ENCODE measurements around the gene CDC34. TPM values are rescaled to one million over a fixed set of nuclear protein-coding genes. Genes with fewer than 3 reads are reported as not detected.

The CDC34 gene
- total and polyA plus RNA-seq, 3 donors from 2014 or later = 149 to 249 (median 205) TPM

GRCh38 chr19:531009-531752, 379 bp upstream of the CDC34 start:
- WGBS, 2 donors = 0% methylated on average over 1 of the region's 103 CpGs; no CpG with 5 or more reads in 1 of the 2 donors
- H3K9me3 ChIP-seq = no peaks in the 10 kb centered on the region
- TF ChIP-seq POLR2A (IDR thresholded peaks at IDR 0.05) = no peak
- TF ChIP-seq, protein P1, sequence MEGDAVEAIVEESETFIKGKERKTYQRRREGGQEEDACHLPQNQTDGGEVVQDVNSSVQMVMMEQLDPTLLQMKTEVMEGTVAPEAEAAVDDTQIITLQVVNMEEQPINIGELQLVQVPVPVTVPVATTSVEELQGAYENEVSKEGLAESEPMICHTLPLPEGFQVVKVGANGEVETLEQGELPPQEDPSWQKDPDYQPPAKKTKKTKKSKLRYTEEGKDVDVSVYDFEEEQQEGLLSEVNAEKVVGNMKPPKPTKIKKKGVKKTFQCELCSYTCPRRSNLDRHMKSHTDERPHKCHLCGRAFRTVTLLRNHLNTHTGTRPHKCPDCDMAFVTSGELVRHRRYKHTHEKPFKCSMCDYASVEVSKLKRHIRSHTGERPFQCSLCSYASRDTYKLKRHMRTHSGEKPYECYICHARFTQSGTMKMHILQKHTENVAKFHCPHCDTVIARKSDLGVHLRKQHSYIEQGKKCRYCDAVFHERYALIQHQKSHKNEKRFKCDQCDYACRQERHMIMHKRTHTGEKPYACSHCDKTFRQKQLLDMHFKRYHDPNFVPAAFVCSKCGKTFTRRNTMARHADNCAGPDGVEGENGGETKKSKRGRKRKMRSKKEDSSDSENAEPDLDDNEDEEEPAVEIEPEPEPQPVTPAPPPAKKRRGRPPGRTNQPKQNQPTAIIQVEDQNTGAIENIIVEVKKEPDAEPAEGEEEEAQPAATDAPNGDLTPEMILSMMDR (IDR thresholded peaks at IDR 0.05) = peak in 1 of 3 experiments; percentile 23
- no peaks in the 10 kb centered on the region for H3K36me3 ChIP-seq (ENCODE audit: low read depth, missing control alignments)
- intact Hi-C loops (cut with DNase I; ENCODE audit: low total_unique reads) = no loop called here
- peak overlapping the region; percentile 84 to 98 for H3K4me3 ChIP-seq
- peak; percentile 72 for DNase-seq
- no peaks in the 10 kb centered on the region for H3K27me3 ChIP-seq
- H3K27ac ChIP-seq = peak overlapping the region; percentile 79 to 95
- peaks cover 13% of the 10 kb centered on the region for H3K4me1 ChIP-seq

DNA sequence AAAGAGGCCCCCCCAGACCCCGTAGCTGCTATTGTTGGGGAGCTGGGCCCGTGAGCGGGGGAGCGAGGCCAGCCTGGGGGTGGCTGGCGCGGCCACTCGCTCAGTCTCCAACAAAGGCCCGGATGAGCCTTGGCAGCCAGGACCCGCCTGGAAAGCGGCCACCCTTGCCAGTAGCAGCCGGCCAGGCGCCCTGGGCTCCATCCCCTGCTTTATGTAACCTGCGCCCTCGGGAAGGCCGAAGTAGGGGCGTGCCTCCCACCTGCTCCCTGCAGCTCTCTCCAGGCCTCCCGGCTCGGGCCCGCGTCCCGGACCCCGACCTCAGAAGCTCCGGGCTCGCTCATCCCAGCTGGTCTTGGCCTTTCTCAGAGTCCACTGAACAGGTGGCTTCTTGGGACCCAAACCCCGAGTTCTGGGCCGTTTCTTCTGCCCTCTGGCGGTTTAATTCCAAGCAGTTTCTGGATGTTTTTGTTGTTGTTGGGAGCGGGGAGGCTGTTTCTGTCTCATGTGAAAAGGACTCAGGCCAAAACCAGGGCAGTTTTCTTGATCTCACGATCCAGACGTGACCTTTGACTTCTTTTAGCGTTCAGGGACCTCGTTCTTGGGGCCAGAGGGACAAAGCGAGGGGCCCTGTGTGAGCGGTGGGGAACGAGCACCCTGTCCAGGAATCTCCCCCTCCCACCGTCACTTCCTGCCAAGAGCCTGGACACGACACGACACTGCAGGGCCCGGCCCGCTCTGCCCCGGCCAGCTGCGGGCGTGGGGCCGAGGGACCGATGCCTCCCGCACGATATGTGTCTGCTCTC, 1.2 kb downstream of the CDC34 start:
- WGBS, 2 donors = 0 to 1% methylated on average over 7 to 47 of the region's 47 CpGs
- Histone ChIP-seq H3K9me3 (no peaks in the 10 kb centered on the region), H3K27ac (peak overlapping the region; percentile 93 to 95), H3K27me3 (no peaks in the 10 kb centered on the region), H3K4me1 (peaks cover 13% of the 10 kb centered on the region), H3K4me3 (peak overlapping the region; percentile 95 to 98), H3K36me3 (ENCODE audit: low read depth, missing control alignments) (no peaks in the 10 kb centered on the region)
- TF ChIP-seq, protein P1 (IDR thresholded peaks at IDR 0.05) = peak; percentile 30 to 57 (median 54)
- TF ChIP-seq POLR2A (IDR thresholded peaks at IDR 0.05) = no peak
- peak; percentile 67 for DNase-seq
- intact Hi-C loops (cut with DNase I; ENCODE audit: low total_unique reads) = no loop called here

DNA sequence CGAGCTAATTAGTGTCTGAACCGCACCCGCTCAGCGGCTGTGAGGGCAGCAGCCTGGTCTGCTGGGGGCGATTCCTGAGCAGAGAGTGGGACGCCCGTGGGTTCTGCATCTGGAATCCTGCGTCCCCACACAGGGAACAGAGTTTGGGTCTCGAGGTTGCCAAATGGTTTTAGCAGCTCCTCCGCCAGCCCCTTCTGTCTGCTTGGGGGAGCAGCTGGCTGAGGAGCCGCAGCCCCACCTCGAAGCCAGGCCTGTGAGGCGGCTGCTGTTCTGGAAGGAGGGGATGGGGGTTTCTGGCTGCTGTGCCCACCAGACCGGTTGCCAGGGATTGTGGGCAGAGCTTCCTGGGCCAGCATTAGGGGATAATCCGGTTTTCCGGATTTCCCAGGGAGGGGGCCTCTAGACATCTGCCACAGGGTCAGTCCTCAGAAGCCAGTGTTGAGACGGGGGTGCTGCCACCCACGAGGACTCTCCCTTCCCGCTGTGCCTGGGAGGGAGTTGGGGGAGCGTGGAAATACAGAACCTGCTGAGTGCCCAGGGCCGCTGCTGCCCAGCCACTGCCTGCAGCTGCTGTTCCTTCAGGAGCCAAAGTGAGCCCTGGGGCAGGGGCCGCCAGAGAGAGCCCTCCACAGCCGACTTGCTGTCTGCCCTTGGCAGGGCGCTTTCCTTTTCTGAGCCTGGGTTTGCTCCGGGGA, 2.0 kb downstream of the CDC34 start:
- 19 to 30% methylated on average over 12 to 25 of the region's 25 CpGs for WGBS, 2 donors
- H3K4me1 ChIP-seq = peaks cover 13% of the 10 kb centered on the region
- peak overlapping the region in 1 of 2 donors; percentile 95 for H3K4me3 ChIP-seq
- H3K36me3 ChIP-seq (ENCODE audit: low read depth, missing control alignments) = no peaks in the 10 kb centered on the region
- no peaks in the 10 kb centered on the region for H3K9me3 ChIP-seq
- intact Hi-C loops (cut with DNase I; ENCODE audit: low total_unique reads) = no loop called here
- DNase-seq = no peak
- TF ChIP-seq, protein P1 (IDR thresholded peaks at IDR 0.05) = no peak
- TF ChIP-seq POLR2A (IDR thresholded peaks at IDR 0.05) = no peak
- peak overlapping the region; percentile 93 to 95 for H3K27ac ChIP-seq
- no peaks in the 10 kb centered on the region for H3K27me3 ChIP-seq

DNA sequence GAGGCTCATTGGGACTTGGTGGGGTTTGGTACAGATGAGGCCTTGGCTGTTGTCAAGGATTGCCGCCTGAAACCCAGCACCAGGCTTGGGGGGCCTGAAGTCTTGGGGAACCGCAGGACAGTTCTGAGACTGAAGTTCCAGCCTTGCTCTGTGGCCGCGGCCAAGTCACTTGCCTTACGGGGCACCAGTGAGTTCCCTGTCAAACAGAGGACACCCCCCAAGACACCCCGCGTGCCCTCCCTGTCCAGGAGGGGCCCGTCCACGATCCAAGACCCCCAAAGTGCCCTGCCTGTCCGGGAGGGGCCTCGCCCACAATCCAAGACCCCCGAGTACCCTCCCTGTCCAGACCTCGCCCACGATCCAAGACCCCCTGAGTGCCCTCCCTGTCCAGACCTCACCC, 2.5 kb downstream of the CDC34 start:
- TF ChIP-seq, protein P1 (IDR thresholded peaks at IDR 0.05) = no peak
- TF ChIP-seq POLR2A (IDR thresholded peaks at IDR 0.05) = no peak

More for the DNA sequence above, 2.5 kb downstream of the CDC34 start:
- H3K9me3 ChIP-seq = no peaks in the 10 kb centered on the region
- no peak for DNase-seq
- intact Hi-C loops (cut with DNase I; ENCODE audit: low total_unique reads) = no loop called here
- H3K4me3 ChIP-seq = no peak overlapping the region
- no peaks in the 10 kb centered on the region for H3K36me3 ChIP-seq (ENCODE audit: low read depth, missing control alignments)
- H3K27ac ChIP-seq = peak overlapping the region in 1 of 2 donors; percentile 95
- H3K27me3 ChIP-seq = no peaks in the 10 kb centered on the region
- peaks cover 13% of the 10 kb centered on the region for H3K4me1 ChIP-seq
- 72 to 81% methylated on average over 6 to 14 of the region's 14 CpGs for WGBS, 2 donors
